ENCODE data around the gene SLC6A13.

GRCh38 chr12:262113-262512, 523 bp downstream of the SLC6A13 start:
- no peak for TF ChIP-seq CTCF (optimal IDR thresholded peaks at IDR 0.05 in 1 of 3, IDR thresholded peaks at IDR 0.05 in 1 of 3, conservative IDR thresholded peaks at IDR 0.05 in 1 of 3; ENCODE audit: extremely low read depth in 1 of 3, insufficient read depth in 2 of 3, low read length in 3 of 3)
- TF ChIP-seq EZH2 (IDR thresholded peaks at IDR 0.05; ENCODE audit: low read length) = no peak

Data from keratinocyte (primary cell).